ENCODE data around the gene SPAG16. TPM values are rescaled to one million over a fixed set of nuclear protein-coding genes. Genes with fewer than 3 reads are reported as not detected.
"Not testable (repeated sequence)": the region's sequence is repeated elsewhere in the genome, so short reads cannot be mapped to it uniquely, and the experiment has no call there.

The SPAG16 gene
- total and polyA plus RNA-seq, 10 donors = 9.0 to 19.7 (median 12.2) TPM

DNA sequence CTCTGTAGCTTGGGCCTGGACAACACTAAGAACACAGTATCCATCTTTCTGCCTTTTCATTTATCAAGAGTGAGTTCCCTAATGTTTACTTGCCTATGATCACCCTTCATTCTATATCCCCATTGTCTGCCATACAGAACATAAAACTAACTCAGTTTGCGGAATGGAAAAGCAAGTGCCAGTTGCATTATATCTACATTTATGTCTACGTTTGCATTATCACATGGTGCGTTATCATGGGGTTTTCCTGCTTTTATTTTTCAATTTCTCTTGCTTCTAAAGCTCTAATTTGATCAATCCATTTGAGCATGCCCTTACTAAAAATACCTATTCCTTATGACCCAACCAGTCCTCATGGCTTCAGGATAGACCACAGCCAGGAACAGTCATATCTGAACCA, 704.9 kb downstream of the SPAG16 start:
- no peaks in the 10 kb centered on the region for H3K27me3 ChIP-seq (replicated peaks in 1 of 7)
- intact Hi-C loops (cut with DNase I; ENCODE audit: low total_unique reads) = no loop called here
- TF ChIP-seq POLR2AphosphoS5 (IDR thresholded peaks at IDR 0.05) (no peak), POLR2A (IDR thresholded peaks at IDR 0.05) (no peak)
- TF ChIP-seq, protein P1, sequence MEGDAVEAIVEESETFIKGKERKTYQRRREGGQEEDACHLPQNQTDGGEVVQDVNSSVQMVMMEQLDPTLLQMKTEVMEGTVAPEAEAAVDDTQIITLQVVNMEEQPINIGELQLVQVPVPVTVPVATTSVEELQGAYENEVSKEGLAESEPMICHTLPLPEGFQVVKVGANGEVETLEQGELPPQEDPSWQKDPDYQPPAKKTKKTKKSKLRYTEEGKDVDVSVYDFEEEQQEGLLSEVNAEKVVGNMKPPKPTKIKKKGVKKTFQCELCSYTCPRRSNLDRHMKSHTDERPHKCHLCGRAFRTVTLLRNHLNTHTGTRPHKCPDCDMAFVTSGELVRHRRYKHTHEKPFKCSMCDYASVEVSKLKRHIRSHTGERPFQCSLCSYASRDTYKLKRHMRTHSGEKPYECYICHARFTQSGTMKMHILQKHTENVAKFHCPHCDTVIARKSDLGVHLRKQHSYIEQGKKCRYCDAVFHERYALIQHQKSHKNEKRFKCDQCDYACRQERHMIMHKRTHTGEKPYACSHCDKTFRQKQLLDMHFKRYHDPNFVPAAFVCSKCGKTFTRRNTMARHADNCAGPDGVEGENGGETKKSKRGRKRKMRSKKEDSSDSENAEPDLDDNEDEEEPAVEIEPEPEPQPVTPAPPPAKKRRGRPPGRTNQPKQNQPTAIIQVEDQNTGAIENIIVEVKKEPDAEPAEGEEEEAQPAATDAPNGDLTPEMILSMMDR (IDR thresholded peaks at IDR 0.05 in 8 of 11, conservative IDR thresholded peaks at IDR 0.05 in 3 of 11) = no peak
- no peaks in the 10 kb centered on the region for H3K4me1 ChIP-seq
- no peaks in the 10 kb centered on the region for H3K36me3 ChIP-seq
- H3K27ac ChIP-seq = no peak overlapping the region
- DNase-seq = no peak
- no peak overlapping the region for H3K4me3 ChIP-seq
- no peaks in the 10 kb centered on the region for H3K9me3 ChIP-seq
- WGBS, 5 donors = 88 to 95% (median 89%) methylated on average over 3 of the region's 3 CpGs

DNA sequence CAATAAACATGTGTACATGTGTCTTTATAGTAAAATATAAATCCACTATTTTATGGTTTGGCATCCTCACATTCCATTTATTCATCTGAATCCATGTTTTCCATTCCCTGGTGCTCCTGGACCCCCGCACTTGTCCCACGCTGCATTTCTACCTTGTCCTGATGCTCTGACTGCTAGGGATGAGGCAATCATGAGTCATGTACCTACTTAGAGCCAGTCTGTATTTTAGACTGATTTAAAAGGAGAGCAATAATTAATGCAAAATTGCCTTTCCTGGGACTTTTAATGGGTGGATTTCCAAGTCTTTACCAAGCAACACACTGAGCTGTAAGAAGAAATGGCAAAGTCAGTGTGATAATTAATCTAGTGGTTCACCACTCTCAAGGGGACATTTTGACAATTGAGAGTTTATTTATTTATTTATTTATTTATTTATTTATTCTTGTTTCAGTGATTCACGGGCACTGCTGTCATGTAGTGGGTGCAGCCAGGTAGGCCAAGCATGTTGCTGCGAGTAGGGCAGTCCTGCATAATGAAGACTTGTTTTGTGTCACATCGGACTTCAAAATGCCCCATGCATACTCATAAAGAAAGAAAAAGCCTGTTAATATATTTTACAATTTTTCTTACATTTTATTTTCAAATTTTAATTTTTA, 707.3 kb downstream of the SPAG16 start:
- Histone ChIP-seq H3K9me3 (no peaks in the 10 kb centered on the region), H3K27ac (no peak overlapping the region), H3K4me1 (no peaks in the 10 kb centered on the region), H3K27me3 (replicated peaks in 1 of 7) (no peaks in the 10 kb centered on the region), H3K36me3 (no peaks in the 10 kb centered on the region), H3K4me3 (no peak overlapping the region)
- WGBS, 5 donors = 79 to 94% (median 85%) methylated on average over 5 of the region's 5 CpGs
- no peak for DNase-seq
- intact Hi-C loops (cut with DNase I; ENCODE audit: low total_unique reads) = no loop called here
- TF ChIP-seq, protein P1 (IDR thresholded peaks at IDR 0.05 in 8 of 11, conservative IDR thresholded peaks at IDR 0.05 in 3 of 11) = no peak
- TF ChIP-seq POLR2AphosphoS5 (IDR thresholded peaks at IDR 0.05) (no peak), POLR2A (IDR thresholded peaks at IDR 0.05) (no peak)

DNA sequence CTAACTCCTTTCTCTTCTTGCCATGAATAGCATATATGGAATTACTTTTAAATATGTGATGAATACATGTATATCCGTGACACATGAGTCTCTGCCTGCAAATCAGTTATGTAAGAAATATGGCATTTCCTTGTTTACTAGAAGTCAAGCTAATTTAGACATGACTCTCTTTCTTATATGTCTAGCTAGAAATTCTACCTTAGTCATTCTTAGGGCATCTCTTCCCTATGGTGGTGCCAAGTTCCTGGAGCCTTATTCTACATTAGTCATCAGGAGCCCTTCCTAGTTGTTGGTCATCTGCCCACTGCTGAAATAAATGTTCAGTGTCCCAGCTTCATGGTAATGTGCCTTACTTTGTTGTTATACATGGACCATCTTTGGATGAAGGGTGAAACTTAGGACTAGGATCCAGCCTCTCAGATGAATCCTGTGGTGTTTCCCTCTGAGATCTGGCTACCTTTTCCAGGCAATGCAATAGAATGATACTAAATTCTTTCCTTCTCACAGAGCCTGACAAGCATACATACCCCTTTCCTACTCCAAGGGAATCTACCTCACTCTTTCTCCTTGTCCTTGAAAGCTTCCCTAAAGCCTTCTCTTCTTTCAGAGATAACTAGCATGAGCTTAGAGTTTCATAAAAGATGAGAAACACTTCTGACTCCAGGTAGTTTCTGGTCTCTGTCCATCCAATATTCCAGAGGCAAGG, 711.3 kb downstream of the SPAG16 start:
- 75 to 90% (median 87%) methylated on average over 1 of the region's 1 CpG for WGBS, 5 donors
- H3K4me1 ChIP-seq = no peaks in the 10 kb centered on the region
- no peaks in the 10 kb centered on the region for H3K36me3 ChIP-seq
- H3K9me3 ChIP-seq = peaks cover 0 to 10% (median 0%) of the 10 kb centered on the region in 8 donors
- H3K27me3 ChIP-seq (replicated peaks in 1 of 7) = no peaks in the 10 kb centered on the region
- intact Hi-C loops (cut with DNase I; ENCODE audit: low total_unique reads) = no loop called here
- TF ChIP-seq POLR2AphosphoS5 (IDR thresholded peaks at IDR 0.05) (no peak), POLR2A (IDR thresholded peaks at IDR 0.05) (no peak)
- TF ChIP-seq, protein P1 (IDR thresholded peaks at IDR 0.05 in 8 of 11, conservative IDR thresholded peaks at IDR 0.05 in 3 of 11) = no peak
- DNase-seq = no peak
- H3K27ac ChIP-seq = no peak overlapping the region
- H3K4me3 ChIP-seq = no peak overlapping the region

DNA sequence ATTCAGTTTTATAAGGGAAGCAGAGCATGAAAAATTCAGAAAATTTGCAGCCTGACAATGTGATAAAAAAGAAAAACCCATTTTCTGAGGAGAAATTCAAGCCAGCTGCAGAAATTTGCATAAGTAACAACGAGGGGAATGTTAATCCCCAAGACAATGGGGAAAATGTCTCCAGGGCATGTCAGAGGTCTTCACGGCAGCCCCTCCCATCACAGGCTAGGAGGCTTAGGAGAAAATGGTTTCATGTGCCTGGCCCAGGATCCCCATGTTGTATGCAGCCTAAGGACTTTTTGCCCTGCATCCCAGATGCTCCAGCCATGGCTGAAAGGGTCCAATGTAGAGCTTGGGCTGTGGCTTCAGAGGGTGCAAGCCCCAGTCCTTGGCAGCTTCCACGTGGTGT, 714.7 kb downstream of the SPAG16 start:
- 44 to 63% (median 57%) methylated on average over 3 of the region's 3 CpGs for WGBS, 5 donors
- H3K36me3 ChIP-seq; H3K4me1 ChIP-seq; intact Hi-C loops (cut with DNase I; ENCODE audit: low total_unique reads); H3K4me3 ChIP-seq; DNase-seq; H3K27me3 ChIP-seq (replicated peaks in 1 of 7); H3K27ac ChIP-seq: not testable (repeated sequence)
- peaks cover 0 to 10% (median 0%) of the 10 kb centered on the region in 8 donors for H3K9me3 ChIP-seq

All from spleen (tissue), 11 donors.